Astrocyte (in vitro differentiated cells and primary cell): Measurements from ENCODE around the gene PPM1F. TPM values are rescaled to one million over a fixed set of nuclear protein-coding genes. Genes with fewer than 3 reads are reported as not detected.
A peak's percentile ranks its signal among the peaks of the same experiment; 100 is the strongest.

Experiments used
- DNase-seq: peaks from one replicate; pipeline ENCODE4 v3.0.0-alpha.2; 2010; ENCODE audit warnings: low read depth
- FAIRE-seq: peaks from 2 replicates; lab custom pipeline; 2011; peaks lifted over from hg19 to GRCh38; lab: Jason Lieb, UNC
- H2AFZ ChIP-seq: 2 replicates; pipeline ENCODE4 v1.6.0; 2012; ENCODE audit warnings: low read depth, low read length, inconsistent platforms
- H3K27ac ChIP-seq: 2 replicates; pipeline ENCODE4 v1.5.1; 2011; ENCODE audit warnings: low read depth, low read length, inconsistent platforms
- H3K27me3 ChIP-seq: 2 replicates; pipeline ENCODE4 v1.6.0; 2011; ENCODE audit warnings: low read length, inconsistent platforms; ENCODE audit not compliant: insufficient read depth
- H3K36me3 ChIP-seq: 2 replicates; pipeline ENCODE4 v1.5.1; 2011; ENCODE audit warnings: low read length, inconsistent platforms; ENCODE audit not compliant: insufficient read depth
- H3K4me1 ChIP-seq: 2 replicates; pipeline ENCODE4 v1.5.1; 2011; ENCODE audit warnings: low read length, inconsistent platforms; ENCODE audit not compliant: insufficient read depth
- H3K4me2 ChIP-seq: 2 replicates; pipeline ENCODE4 v1.6.0; 2012; ENCODE audit warnings: low read length, inconsistent platforms
- H3K4me3 ChIP-seq: 2 replicates; pipeline ENCODE4 v1.5.1; 2011; ENCODE audit warnings: low read depth, mild to moderate bottlenecking, low read length, inconsistent platforms; ENCODE audit not compliant: insufficient read depth
- H3K79me2 ChIP-seq: 2 replicates; pipeline ENCODE4 v1.6.0; 2012; ENCODE audit warnings: mild to moderate bottlenecking, low read length, inconsistent platforms; ENCODE audit not compliant: insufficient read depth
- H3K9ac ChIP-seq: 2 replicates; pipeline ENCODE4 v1.6.0; 2012; ENCODE audit warnings: mild to moderate bottlenecking, low read length, inconsistent platforms
- H3K9me3 ChIP-seq: 2 replicates; pipeline ENCODE4 v1.5.1; 2012; ENCODE audit warnings: low read depth, mild to moderate bottlenecking, low read length, inconsistent platforms; ENCODE audit not compliant: insufficient read depth
- H4K20me1 ChIP-seq: 2 replicates; pipeline ENCODE4 v1.6.0; 2012; ENCODE audit warnings: low read length, inconsistent platforms; ENCODE audit not compliant: insufficient read depth
- H3K27ac Mint-ChIP-seq: one replicate; pipeline ENCODE4 v1.8.0; 2021; ENCODE audit warnings: mild to moderate bottlenecking, mixed read lengths; ENCODE audit not compliant: unreplicated experiment
- H3K27me3 Mint-ChIP-seq: one replicate; pipeline ENCODE4 v1.8.0; 2021; ENCODE audit warnings: low read depth, mixed read lengths; ENCODE audit not compliant: unreplicated experiment
- H3K36me3 Mint-ChIP-seq: one replicate; pipeline ENCODE4 v1.8.0; 2021; ENCODE audit warnings: low read depth, mixed read lengths; ENCODE audit not compliant: unreplicated experiment
- H3K4me1 Mint-ChIP-seq: one replicate; pipeline ENCODE4 v1.8.0; 2021; ENCODE audit warnings: low read depth, mixed read lengths; ENCODE audit not compliant: unreplicated experiment
- H3K4me3 Mint-ChIP-seq: one replicate; pipeline ENCODE4 v1.8.0; 2021; ENCODE audit warnings: mild to moderate bottlenecking, moderate library complexity, mixed read lengths; ENCODE audit not compliant: unreplicated experiment
- H3K9me3 Mint-ChIP-seq: one replicate; pipeline ENCODE4 v1.8.0; 2021; ENCODE audit warnings: mild to moderate bottlenecking, mixed read lengths; ENCODE audit not compliant: unreplicated experiment
- EZH2 ChIP-seq: IDR thresholded peaks from 2 replicates; pipeline ENCODE4 v1.6.1; 2012; ENCODE audit warnings: mild to moderate bottlenecking, low read length, inconsistent platforms; ENCODE audit not compliant: insufficient read depth
- total RNA-seq: library from RNA; stranded (reverse); gene quantifications from 2 replicates; pipeline ENCODE4 v1.2.1, GENCODE V29; 2021
- TF ChIP-seq, protein P1 (sequence below): IDR thresholded peaks from 2 replicates; pipeline ENCODE4 v1.5.1; 2011; ENCODE audit warnings: low read depth, mild to moderate bottlenecking, inconsistent platforms, low read length, moderate library complexity; ENCODE audit not compliant: insufficient read depth

PPM1F gene
- total RNA-seq, 1 donor from 2014 or later, result 27.9 TPM

DNA sequence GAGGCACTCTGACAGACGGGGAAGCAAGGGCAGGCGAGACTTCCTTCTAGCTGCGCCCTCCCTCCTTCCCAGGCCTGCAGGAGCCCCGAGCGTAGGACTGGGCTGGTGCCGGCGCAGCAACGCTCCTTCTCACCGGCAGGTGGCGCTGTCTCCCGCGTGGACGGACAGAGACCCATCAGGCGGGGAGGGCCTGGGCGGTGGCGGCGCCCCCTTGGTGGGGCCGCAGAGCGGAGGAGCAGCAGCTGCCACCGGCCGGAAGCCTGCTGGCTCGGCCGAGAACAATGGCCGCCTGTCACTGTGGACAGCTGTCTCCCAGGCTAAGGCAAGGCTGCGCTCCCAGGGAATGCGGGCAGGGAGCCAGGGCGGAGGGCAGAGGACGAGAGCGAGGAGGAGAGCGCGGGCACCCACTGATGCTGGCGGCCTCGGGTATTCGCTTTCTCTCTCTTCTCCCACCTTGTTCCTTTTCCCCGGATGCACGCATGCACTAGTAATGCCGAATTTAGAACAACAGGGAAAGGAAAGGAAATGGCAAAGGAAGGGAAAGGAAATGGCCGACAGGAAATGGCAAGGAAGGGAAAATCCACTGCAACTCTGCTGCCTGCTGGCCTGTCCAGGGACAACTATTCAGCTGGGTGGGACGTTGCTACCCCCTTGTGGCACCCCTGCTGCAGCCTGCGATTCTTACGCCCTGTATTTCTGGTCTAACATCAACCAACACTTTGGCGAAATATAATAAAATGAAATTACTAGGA, 14.4 kb downstream of the PPM1F start:
- Histone ChIP-seq H3K4me3 (peak overlapping the region; percentile 49), H3K79me2 (peaks cover 12% of the 10 kb centered on the region), H3K9ac (peak overlapping the region; percentile 81), H3K27me3 (no peaks in the 10 kb centered on the region), H2AFZ (peak overlapping the region; percentile 69), H3K36me3 (no peaks in the 10 kb centered on the region), H3K9me3 (no peaks in the 10 kb centered on the region), H3K4me1 (peaks cover 35% of the 10 kb centered on the region), H3K4me2 (peak overlapping the region; percentile 81), H4K20me1 (no peaks in the 10 kb centered on the region), H3K27ac (peak overlapping the region; percentile 79)
- DNase-seq (peak; percentile 75), FAIRE-seq (peak; percentile 62)
- Mint-ChIP-seq H3K4me1 (peaks cover 28% of the 10 kb centered on the region), H3K4me3 (peak overlapping the region; percentile 85), H3K9me3 (peaks cover 4% of the 10 kb centered on the region), H3K27me3 (no peaks in the 10 kb centered on the region), H3K36me3 (peaks cover 8% of the 10 kb centered on the region), H3K27ac (peak overlapping the region; percentile 94)
- no peak for TF ChIP-seq EZH2
- TF ChIP-seq, protein P1, sequence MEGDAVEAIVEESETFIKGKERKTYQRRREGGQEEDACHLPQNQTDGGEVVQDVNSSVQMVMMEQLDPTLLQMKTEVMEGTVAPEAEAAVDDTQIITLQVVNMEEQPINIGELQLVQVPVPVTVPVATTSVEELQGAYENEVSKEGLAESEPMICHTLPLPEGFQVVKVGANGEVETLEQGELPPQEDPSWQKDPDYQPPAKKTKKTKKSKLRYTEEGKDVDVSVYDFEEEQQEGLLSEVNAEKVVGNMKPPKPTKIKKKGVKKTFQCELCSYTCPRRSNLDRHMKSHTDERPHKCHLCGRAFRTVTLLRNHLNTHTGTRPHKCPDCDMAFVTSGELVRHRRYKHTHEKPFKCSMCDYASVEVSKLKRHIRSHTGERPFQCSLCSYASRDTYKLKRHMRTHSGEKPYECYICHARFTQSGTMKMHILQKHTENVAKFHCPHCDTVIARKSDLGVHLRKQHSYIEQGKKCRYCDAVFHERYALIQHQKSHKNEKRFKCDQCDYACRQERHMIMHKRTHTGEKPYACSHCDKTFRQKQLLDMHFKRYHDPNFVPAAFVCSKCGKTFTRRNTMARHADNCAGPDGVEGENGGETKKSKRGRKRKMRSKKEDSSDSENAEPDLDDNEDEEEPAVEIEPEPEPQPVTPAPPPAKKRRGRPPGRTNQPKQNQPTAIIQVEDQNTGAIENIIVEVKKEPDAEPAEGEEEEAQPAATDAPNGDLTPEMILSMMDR, result peak; percentile 97

GRCh38 chr22:21937821-21938070, 14.9 kb downstream of the PPM1F start:
- peak; percentile 84 for DNase-seq
- Histone ChIP-seq H3K4me3 (peak overlapping the region; percentile 49), H3K36me3 (no peaks in the 10 kb centered on the region), H3K4me2 (peak overlapping the region; percentile 81), H4K20me1 (no peaks in the 10 kb centered on the region), H3K27me3 (no peaks in the 10 kb centered on the region), H2AFZ (peak overlapping the region; percentile 69), H3K27ac (peak overlapping the region; percentile 79), H3K9me3 (no peaks in the 10 kb centered on the region), H3K4me1 (peaks cover 31% of the 10 kb centered on the region), H3K9ac (peak overlapping the region; percentile 81), H3K79me2 (peaks cover 12% of the 10 kb centered on the region)
- Mint-ChIP-seq H3K4me1 (peaks cover 23% of the 10 kb centered on the region), H3K9me3 (peaks cover 4% of the 10 kb centered on the region), H3K27ac (peak overlapping the region; percentile 94), H3K27me3 (no peaks in the 10 kb centered on the region), H3K36me3 (peaks cover 11% of the 10 kb centered on the region), H3K4me3 (peak overlapping the region; percentile 85)
- FAIRE-seq, result no peak
- TF ChIP-seq, protein P1, result no peak
- TF ChIP-seq EZH2, result no peak
